ENCODE results near the gene FSTL4. TPM values are rescaled to one million over a fixed set of nuclear protein-coding genes. Genes with fewer than 3 reads are reported as not detected.

Gene FSTL4
- total RNA-seq, 1 experiment from 2014 or later, result 0.12 TPM

GRCh38 chr5:133520062-133520461 is 92.3 kb downstream of the FSTL4 start:
- no peak overlapping the region for H3K4me3 Mint-ChIP-seq (ENCODE audit: unreplicated experiment)
- no peaks in the 10 kb centered on the region for H3K36me3 Mint-ChIP-seq (ENCODE audit: insufficient read depth, unreplicated experiment)
- CTCF ChIA-PET, result interaction anchor here (1.1 kb wide), 1 partner anchor 9 kb away, joined by 3 read pairs; no protein-coding TSS in a partner anchor
- POLR2A ChIA-PET, result no interaction called here
- BruUV-seq (replicated peaks), result no TSS peak
- H3K27me3 Mint-ChIP-seq (ENCODE audit: insufficient read depth, unreplicated experiment), result peaks cover 96% of the 10 kb centered on the region
- intact Hi-C loops (cut with micrococcal nuclease), result no loop called here
- no peaks in the 10 kb centered on the region for H3K4me1 Mint-ChIP-seq (ENCODE audit: insufficient read depth, unreplicated experiment)
- H3K9me3 Mint-ChIP-seq (ENCODE audit: unreplicated experiment), result no peaks in the 10 kb centered on the region
- no peak overlapping the region for H3K27ac Mint-ChIP-seq (ENCODE audit: low read depth, unreplicated experiment)
- no peak for TF ChIP-seq CTCF (IDR thresholded peaks at IDR 0.05; ENCODE audit: unreplicated experiment)
- no peak for DNase-seq (ENCODE audit: unreplicated experiment)

- no peak overlapping the region for H3K27ac Mint-ChIP-seq (ENCODE audit: low read depth, unreplicated experiment)
- no peak for TF ChIP-seq CTCF (IDR thresholded peaks at IDR 0.05; ENCODE audit: unreplicated experiment)
- H3K4me3 Mint-ChIP-seq (ENCODE audit: unreplicated experiment), result no peak overlapping the region
- H3K4me1 Mint-ChIP-seq (ENCODE audit: insufficient read depth, unreplicated experiment), result no peaks in the 10 kb centered on the region
- ChIA-PET CTCF (interaction anchor here (0.5 to 1.1 kb wide), 2 partner anchors 8 to 96 kb away, joined by 3 read pairs; no protein-coding TSS in a partner anchor), POLR2A (interaction anchor here (1.1 kb wide), 1 partner anchor 335 kb away, joined by 5 read pairs; no protein-coding TSS in a partner anchor)
- H3K36me3 Mint-ChIP-seq (ENCODE audit: insufficient read depth, unreplicated experiment), result no peaks in the 10 kb centered on the region
- intact Hi-C loops (cut with micrococcal nuclease), result no loop called here
- peaks cover 95% of the 10 kb centered on the region for H3K27me3 Mint-ChIP-seq (ENCODE audit: insufficient read depth, unreplicated experiment)
- H3K9me3 Mint-ChIP-seq (ENCODE audit: unreplicated experiment), result no peaks in the 10 kb centered on the region
- BruUV-seq (replicated peaks), result no TSS peak
- no peak for DNase-seq (ENCODE audit: unreplicated experiment)
Measured at GRCh38 chr5:133519191-133519590, 93.2 kb downstream of the FSTL4 start.

GRCh38 chr5:133514456-133514855 is 97.9 kb downstream of the FSTL4 start:
- TF ChIP-seq CTCF (IDR thresholded peaks at IDR 0.05; ENCODE audit: unreplicated experiment), result no peak
- Mint-ChIP-seq H3K36me3 (ENCODE audit: insufficient read depth, unreplicated experiment) (no peaks in the 10 kb centered on the region), H3K4me1 (ENCODE audit: insufficient read depth, unreplicated experiment) (no peaks in the 10 kb centered on the region), H3K4me3 (ENCODE audit: unreplicated experiment) (no peak overlapping the region), H3K9me3 (ENCODE audit: unreplicated experiment) (no peaks in the 10 kb centered on the region), H3K27ac (ENCODE audit: low read depth, unreplicated experiment) (no peak overlapping the region), H3K27me3 (ENCODE audit: insufficient read depth, unreplicated experiment) (peaks cover 83% of the 10 kb centered on the region)
- BruUV-seq (replicated peaks), result no TSS peak
- ChIA-PET CTCF (interaction anchor here (1.0 kb wide), 1 partner anchor 93 kb away, joined by 4 read pairs; no protein-coding TSS in a partner anchor), POLR2A (interaction anchor here (0.6 to 1.9 kb wide), 2 partner anchors 12 to 56 kb away, joined by 3 to 6 read pairs; no protein-coding TSS in a partner anchor)
- DNase-seq (ENCODE audit: unreplicated experiment), result no peak
- intact Hi-C loops (cut with micrococcal nuclease), result no loop called here

- Mint-ChIP-seq H3K9me3 (ENCODE audit: unreplicated experiment) (no peaks in the 10 kb centered on the region), H3K4me1 (ENCODE audit: insufficient read depth, unreplicated experiment) (no peaks in the 10 kb centered on the region), H3K27ac (ENCODE audit: low read depth, unreplicated experiment) (no peak overlapping the region), H3K36me3 (ENCODE audit: insufficient read depth, unreplicated experiment) (no peaks in the 10 kb centered on the region), H3K27me3 (ENCODE audit: insufficient read depth, unreplicated experiment) (peaks cover 68% of the 10 kb centered on the region), H3K4me3 (ENCODE audit: unreplicated experiment) (no peak overlapping the region)
- intact Hi-C loops (cut with micrococcal nuclease), result no loop called here
- ChIA-PET POLR2A (no interaction called here), CTCF (no interaction called here)
- no peak for DNase-seq (ENCODE audit: unreplicated experiment)
- no TSS peak for BruUV-seq (replicated peaks)
- no peak for TF ChIP-seq CTCF (IDR thresholded peaks at IDR 0.05; ENCODE audit: unreplicated experiment)
Measured at GRCh38 chr5:133512896-133513295, 99.4 kb downstream of the FSTL4 start.
